ENCODE measurements around the gene COL5A1.
"Not testable (repeated sequence)": the region's sequence is repeated elsewhere in the genome, so short reads cannot be mapped to it uniquely, and the experiment has no call there.

The COL5A1 gene

DNA sequence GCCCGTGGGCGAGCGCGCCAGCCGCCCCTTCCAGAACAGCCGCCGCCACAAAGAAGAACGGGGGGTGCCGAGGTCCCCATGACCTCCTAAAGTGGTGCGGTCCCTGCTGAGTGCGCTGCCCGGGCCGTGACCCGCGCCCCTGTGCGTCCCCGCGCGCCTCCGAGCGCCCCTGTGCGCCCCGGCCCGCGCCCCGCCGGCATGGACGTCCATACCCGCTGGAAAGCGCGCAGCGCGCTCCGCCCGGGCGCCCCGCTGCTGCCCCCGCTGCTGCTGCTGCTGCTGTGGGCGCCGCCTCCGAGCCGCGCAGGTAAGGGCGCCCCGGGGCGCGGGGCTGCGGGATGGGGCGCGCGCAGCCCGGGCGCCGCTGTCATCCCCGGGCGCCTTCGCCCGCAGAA, 384 bp downstream of the COL5A1 start:
- no peak for DNase-seq

DNA sequence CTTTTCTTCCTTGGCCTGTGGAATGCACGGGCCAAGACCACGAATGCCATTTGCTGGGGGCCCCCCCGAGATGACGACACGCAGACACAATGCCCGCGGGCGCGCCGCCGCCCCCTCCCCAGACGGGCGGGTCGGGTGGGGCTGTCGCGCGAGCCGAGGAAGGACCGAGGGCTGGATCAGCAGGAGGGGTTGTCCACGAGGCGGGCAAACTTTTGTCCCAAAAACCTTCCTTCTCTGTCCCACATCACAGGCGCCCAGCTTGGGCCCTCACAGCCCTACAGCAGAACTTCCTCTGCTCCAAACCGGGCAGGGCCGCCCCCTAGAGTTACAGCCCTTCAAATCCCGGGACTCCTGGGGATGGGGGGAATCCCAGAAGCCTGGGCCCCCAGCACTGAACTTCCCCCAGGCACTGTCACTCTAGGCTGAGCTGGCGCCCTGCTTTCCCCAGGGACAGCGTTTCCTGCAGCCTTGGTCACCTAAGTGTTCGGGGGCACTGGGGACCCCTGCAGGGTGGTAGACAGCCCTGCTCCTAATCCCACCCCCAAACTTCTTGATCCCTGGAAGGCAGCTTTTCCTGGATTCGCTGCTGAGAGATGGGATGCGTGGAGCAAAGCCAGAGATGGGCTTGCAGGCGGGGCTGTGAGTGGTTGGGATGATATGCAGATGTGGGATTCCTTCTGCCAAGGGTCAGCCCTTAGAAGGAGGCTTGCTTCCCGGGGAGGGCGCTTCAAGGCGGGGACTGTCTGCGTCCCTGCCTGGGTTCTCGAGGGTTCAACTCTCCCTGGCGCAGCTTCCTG, 980 bp downstream of the COL5A1 start:
- DNase-seq: no peak

DNA sequence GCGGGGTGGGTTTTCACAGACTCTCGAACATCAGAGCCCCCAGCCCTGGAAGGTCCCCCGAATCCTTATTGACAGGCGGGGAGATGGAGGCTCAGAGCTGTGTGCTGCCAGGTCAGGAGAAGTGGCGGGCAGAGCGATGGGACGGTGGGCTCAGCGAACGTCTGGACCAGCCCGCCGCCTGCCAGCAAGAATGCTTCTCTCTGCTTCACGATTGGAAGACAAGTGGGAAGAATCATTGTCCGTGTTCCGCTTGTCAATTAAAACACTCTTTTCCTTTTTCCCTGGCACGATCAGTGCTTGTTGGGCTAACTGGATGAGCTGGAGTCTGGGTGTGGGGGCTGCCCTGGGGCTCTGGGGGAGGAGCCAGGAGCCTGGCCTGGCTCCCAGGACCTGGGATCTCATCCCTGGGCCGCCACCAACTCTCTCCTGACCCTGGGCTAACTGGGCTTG, 1.6 kb downstream of the COL5A1 start:
- DNase-seq: no peak

DNA sequence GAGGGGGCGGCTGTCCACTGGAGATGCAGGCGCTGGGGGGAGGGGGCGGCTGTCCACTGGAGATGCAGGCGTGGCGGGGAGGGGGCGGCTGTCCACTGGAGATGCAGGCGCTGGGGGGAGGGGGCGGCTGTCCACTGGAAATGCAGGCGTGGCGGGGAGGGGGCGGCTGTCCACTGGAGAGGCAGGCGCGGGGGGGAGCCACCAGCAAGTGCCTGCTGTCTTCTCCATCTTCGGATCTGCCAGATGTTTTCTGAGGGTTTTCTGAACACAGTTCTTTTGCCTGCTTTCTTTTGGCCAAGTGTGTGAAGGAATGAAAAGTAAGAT, 2.8 kb downstream of the COL5A1 start:
- DNase-seq: not testable (repeated sequence)

DNA sequence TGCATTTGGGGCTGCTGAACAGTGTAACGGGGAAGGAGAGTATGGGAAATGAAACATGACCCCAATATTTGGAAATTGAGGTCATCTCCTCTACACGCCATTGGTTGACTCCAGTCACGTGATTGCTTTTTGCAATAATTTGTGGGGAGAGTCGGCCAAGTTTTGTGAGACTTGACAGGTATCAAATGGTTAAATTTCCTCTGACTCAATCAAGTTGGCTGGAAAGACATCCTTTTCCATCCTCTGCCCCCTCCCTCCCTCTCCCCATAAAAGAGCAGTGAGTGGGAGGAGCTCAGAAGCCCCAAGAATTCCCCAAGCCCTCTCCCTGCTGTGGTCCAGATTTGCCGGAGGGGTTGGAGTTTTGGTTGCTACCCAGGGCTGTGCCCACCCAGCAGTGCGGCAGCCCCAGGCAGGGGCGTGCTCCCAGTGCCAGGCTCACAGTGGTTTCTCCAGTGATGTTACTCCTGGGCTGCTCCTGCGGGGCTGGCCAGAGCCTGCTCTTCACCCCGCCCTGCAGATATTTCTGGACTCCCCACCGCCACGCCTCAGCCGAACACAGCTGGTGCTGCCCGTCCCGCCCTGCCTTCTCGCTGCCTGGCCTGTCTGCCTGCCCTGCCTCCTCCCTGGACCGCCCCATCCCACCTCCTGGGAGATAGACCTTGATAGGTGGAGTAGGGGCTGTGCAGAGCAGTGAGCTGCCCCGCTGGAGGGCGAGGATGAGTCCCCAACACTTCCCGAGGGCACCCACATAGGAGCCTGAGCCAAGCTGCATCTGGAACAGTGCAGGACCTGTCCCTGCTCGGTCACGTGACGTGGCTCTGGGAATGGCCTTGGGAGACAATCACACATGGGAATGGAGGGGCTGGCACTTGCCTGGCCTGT, 3.4 kb downstream of the COL5A1 start:
- DNase-seq: no peak

DNA sequence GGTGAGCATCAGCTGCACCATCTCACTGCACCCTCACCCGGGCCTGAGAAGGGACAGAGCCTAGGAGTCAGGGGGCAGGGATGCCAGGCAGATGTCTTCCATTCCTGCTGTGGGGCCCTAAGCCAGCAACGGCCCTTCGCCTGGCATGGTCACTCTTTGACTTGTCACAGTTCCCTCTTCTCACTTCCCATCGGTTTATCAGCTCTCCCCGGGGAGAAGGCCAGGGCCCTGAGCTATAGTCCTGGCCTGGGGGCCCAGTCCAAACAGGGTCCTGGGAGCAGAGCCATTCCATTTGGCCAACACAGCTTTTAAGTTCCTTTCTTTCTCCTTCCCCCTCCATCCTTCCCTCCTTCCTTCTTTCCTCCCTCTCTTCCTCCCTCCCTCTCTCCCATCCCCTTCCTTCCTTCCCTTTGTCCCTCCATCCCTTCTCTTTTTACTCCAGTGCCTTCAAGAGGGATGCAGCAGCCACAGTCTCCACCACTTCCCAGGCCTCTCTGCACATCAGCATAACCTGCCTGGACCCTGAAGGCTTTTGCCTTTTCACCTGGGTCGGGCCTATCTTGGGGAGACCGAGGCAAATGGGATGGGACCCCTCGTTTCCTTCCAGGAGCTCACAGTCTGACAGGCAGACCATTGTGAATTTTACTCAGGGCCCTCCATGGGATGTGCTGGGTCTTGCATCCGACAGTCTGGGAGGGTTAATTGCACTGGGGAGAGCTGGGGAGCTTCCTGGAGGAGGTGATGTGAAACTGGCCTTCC, 4.2 kb downstream of the COL5A1 start:
- DNase-seq: no peak

DNA sequence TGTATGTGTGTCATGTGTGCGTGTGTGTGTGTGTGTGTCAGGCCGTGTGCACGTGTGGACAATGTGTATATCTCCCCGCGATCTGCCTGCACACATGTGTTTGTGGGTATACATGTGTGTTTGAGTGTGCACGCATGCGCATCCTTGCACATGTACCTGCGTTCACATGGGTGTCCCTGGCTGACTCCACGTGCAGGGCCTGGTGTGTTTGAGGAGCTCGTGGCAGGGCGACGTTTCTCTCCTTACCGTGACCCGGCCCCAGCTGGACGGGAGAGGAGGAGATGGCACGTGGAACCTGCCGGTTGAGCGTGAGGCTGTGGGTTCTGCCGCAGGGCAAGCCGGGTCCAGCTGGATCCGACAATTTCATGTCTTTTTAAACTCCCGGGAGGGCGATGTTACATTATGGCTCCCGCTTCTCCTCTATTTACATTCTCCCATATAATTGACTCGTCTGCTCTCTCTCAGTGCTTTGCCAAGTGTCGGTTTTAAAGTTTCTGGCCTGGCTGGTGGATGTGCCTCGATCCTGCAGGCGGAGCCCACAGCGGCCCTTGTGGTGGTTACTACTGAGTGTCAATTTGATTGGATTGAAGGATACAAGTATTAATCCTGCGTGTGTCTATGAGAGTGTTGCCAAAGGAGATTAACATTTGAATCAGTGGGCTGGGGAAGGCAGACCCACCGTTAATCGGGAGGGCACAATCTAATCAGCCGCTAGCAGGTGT, 5.9 kb downstream of the COL5A1 start:
- no peak for DNase-seq

DNA sequence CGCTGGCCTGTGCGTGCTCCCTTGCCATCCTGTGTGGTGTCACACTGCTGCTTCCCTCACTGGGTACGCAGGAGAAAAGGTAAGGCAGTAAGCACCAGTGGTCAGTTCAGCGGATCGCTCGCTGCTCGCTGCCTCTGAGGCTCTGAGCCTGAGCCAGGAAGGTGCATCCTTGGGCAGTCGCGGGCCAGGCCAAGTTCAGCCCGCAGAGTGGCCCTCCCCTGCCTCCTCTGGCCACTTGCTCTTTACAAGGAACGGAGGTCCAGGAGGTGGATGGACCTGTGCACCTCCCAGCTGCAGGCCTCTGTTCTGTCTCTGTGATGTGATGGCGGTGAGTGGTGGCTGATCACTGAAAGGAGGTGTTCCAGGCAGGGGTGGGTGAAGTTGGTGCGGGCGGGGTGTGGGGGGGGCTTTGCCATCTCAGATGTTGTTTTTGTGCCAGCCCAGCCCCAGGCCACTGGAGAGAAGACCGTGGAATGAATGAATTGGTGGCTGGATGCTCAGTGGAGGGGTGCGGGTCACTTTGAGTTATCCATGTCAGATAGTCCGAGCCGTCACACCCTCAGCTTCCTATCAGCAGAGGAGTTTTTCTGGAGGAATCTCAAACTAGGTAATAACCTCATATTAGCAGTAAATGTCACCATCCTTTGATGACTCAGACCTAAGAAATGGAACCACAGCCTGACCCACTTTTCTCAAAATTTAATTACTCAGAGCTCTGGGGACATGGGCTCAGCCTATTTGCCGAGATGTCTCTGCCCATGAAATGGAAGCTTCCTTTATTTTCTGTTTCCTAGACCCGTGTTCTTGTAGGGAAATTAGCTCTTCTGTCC, 7.3 kb downstream of the COL5A1 start:
- DNase-seq: no peak

DNA sequence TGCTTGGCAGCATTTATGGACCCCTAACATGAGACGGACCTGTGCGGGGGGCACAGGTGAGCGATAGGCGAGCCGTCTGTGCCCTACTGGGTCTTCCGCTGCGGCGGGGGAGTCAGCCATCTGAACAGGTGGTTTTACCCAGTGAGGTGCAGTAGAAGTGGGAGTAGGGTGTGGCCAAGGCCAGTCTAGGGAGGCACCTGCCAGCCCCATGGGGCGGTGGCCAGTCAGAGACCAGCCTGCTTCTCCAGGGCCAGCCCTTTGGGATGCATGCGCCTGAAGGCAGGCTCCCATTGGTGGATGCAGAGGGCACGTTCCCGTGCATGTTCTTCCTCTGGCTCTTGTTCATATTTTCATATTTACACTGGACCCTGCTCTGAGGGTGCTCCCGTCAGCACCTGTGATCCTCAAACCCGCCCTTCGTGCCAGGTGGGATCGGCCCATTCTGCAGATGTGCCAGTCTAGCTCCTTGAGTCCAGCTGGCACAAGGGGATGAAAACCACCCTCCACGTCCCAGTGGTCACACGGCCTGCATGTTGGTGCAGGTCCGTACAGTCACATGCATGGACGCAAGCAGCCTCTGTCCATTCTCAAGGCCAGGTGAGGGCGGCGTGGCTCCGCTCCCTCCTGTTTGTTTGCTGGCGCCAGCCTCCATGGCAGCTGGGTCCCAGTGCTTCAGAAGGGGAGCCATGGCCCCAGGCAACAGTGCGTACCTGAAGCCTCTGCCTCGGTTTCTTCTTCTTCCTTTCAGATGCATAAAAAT, 9.0 kb downstream of the COL5A1 start:
- DNase-seq: no peak

DNA sequence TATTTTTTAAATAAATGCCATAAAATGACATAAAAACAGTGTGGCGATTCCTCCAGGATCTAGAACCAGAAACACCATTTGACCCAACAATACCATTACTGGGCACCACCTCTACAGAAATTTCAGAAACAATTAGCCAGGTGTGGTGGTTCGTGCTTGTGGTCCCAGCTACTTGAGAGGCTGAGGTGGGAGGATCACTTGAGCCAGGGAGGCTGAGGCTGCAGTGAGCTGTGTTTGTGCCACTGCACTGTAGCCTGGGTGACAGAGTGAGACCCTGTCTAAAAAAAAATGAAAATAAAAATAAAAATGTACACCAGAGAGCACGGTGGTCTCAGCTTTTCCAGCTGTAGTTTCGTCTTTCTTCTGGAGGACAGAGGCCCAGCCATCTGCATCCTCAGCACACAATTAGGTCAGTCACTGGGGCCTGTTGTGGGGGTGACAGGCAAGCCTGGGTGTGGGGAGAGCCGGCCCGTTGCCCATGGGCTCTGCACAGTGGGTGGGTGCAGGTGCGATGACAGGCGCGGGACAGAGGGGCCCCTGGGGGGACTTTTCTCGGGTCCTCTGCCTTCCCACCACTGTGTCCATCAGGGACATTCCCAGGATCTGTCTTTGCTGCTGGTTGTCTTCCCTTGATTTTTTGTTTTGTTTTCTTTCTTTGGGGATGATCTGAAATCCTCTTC, 9.8 kb downstream of the COL5A1 start:
- DNase-seq: no peak

DNA sequence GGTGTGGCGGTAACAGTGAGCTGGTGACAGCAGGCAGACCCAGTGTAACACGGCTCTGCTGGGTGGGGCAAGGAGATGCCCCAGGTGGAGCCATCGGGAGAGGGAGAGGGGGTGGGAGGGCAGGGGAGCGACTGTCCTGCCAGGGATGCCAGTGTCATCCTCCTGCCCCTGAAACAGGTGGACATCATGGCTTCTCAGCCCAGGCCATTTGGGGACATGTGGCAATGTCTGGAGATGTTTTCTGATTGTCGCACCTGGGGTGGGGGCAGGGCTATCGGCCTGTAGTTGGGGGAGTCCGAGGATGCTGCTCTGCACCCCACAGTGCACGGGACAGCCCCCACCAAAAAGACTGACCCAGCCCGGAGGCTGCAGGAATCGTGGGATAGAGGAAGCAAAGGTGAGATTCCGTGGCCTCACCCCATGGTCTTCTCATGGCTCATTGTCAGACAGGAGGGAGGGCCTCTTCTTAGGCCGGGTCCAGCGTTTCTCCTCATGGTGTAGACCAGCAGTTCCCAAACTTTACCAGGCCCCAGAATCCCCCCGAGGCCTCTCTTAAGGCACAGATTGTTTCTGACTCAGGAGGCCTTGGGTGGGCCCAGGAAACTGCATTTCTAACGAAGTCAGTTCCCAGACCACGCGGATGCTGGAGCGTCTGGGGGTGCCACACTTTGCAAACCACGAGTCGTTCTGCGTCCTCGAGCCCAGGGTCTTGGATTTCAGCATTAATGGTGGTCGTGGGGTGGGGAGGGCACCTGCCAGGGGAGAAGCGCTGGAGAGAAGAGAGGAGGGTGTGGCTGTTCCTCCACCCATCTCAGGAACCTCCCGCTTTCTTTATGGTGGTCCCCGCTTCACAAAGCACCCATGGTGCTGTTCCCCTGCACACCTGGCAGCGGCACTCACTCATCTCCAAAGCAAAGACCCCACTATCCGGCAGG, 11.0 kb downstream of the COL5A1 start:
- DNase-seq: no peak

DNA sequence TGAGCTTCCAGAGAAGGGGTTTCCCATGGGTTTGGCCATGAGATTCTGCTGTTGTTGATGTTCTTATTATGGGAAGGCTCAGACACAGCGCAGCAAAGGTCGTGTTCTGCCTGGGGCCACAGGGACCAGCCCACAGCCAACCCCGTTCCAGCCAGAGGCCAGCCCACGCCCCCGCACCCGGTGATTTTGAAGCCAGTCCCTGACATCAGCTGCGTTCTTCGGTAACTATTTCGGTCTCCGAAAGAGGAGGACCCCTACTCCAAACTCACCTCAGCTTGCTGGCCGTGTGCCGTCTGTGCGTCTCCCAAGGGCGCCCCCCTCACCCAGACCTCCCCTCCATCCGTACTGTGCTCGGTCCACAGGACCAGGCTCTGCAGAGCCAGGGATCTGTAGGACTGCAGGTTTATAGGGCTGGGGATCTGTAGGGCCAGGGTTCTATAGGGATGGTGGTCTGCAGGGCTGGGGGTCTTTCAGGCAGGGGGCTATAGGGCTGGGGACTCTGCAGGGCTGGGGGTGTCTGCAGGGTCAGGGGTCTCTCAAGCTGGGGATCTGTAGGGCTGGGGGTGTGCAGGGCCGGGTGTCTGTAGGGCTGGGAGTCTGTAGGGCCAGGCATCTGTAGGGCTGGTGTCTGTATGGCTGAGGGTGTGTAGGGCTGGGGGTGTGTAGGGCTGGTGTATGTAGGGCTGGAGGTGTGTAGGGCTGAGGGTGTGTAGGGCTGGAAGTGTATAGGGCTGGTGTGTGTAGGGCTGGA, 11.8 kb downstream of the COL5A1 start:
- no peak for DNase-seq

DNA sequence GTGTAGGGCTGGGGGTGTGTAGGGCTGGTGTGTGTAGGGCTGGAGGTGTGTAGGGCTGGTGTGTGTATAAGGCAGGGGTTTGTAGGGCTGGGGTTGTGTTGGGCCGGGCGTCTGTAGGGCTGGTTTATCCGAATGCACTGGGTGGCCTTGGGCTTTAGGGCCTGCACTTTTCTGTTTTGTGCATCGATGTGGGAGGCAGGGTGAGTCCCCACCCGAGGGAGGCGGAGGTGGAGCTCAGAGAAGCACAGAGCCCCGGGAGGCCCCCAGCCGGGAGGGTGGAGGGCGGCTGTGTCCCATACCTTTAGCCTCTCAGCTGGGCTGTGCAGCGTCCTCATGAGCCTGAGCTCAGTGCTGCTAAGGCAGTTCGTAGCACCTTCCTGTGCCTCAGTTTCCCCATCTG, 13.5 kb downstream of the COL5A1 start:
- no peak for DNase-seq

DNA sequence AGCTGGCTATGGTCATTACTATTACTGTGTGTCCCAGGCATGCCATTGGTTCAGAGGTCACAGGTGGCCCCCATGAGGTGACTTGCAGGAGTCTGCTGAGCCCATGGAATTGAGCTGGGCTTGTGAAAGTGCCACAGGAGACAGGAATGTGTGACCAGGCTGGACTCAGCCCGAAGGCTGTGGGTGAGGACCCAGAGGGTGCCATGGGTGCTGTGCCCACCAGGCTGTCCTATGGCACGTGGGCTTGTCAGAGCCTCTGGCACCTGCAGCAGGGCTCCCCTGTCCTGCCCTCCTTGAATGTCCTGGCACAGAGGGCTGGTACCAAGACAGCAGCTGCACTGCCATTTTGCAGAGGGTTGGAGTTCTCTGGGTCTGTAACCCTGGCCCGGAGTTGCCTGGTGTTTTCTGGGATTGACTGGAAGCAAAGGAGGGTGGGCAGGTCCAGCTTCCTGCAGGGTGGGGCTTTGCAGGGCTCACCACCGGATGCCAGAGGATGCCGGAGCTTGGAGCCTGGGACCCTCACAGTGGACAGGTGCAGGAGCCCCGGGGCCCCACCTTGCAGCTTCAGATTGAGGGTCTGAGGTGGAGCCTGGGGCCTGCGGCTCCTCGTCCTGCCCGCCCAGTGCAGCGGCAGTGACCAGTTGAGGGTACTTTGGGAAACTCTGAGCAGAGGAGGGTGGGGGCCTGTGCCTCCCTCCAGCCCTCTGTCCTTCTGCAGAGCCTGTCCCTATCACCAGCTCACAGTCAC, 14.2 kb downstream of the COL5A1 start:
- DNase-seq: no peak

DNA sequence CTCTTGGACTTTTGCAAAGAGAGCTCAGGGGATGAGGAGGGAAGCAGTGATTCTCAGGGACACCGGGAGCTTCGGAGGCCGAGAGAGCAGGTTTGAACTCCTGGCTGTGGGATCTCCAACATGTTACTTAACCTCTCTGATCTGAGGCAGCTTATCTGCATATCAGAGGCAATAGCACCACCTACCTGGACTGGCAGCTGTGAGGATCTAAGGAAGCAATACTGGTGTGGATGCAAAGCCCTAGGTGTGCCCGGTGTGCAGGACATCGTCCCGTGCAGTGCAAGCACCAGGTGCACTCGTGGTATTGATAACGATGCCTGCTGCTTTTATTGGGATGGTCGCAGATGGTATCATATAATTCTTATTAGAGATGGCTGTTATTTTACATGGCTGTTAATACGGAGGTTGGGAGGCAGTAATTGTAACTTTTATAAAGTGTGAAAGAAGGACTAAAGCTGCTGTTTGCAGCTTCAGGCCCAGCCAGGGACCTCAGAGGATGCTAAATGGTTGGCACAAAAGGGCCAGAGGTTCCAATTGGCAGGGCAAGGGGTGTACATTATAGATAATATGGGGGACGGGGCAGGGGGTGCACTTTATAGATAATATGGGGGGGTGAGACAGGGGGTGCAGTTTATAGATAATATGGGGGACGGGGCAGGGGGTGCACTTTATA, 14.9 kb downstream of the COL5A1 start:
- no peak for DNase-seq

DNA sequence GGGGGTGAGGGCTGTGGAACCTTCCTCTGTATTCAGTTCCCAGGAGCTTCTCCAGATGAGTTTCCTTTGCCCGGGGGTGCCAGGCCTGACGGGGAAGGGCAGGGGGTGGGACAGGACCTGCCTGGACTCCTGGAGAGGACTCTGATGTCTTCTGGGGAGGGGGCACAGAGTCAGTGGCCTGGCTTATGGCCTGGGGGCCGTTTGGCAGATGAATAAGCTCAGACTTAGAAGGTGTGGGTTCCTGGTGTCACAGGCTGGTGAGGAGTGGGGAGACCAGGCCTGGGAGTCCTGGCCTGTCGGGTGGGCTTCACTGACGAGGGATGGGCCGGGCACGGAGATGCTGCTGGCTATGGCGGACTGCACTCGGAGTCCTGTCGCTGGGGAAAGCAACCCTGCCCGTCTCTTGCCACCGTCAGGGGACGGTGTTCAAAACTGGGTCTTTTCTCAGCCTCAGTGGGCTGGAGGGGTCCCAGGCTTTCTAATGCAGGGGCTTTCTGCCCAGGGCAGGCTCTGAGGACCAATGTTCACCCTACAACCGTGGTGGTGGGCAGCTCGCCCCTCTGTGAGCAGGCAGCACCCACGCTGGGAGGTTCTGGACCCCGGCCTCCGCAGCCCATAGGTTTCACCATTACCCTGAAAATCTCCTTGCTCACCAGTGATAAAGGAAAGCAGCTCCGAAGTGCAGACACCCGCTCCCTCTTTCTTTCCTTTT, 16.2 kb downstream of the COL5A1 start:
- no peak for DNase-seq

Measured in NK-92 treated with Interleukin-12 subunit alpha and Interleukin-12 subunit beta, amount 100 ng/mL, for 24 hours (cell line).